Activated CD4-positive, alpha-beta T cell treated with anti-CD3 and anti-CD28 coated beads, Interleukin-2, amount 50 U/mL, for 1 hour (primary cell): ENCODE measurements around the gene ZNF580.

Experiments
- DNase-seq: peaks from one replicate; pipeline ENCODE4 v3.0.0-alpha.2; 2020

Gene ZNF580, protein sequence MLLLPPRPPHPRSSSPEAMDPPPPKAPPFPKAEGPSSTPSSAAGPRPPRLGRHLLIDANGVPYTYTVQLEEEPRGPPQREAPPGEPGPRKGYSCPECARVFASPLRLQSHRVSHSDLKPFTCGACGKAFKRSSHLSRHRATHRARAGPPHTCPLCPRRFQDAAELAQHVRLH

DNA sequence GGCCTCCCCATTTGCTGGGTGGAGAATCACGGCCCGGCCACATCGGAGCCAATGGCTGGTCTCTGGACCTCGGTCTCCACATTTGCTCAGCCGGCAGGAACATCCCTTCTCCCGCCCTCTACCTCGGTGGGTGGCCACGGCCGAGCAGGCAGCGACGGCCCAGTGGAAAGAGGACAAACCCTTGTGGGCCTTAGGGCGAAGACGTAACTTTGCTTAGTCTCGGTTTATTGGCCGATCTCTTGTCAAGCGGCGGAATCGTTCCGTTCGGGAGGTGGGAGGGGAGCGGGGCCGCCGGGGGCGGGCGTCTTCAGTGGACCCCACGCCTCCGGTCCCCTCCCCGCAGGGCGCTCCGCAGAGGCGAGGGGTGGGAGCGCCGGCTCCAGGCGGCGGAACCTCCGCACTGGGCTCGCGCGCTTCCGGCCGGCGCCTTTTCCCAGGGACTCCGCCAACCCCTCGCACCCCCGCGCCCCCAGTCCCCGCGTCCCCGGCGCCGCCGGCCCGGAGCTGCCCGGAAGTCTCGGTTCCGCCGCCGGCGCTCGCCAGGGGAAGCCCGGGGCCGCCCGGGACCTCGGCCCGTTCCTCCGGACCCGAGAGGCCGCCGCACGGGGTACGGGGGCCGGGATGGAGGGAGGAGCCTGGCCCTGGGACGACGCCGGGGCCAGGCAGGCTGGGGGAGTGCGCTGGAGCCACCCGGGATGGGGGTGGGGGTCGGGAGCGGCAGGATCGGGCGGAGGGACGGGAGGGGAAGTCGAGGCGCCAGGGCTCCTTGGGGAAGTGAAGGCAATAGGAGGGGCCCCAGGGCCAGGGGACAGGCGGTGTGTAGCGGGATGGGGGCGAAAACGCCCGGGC is at the start of gene ZNF580:
TSS of gene ZNF580 (plus strand) at position 426 of the 849 bp plus-strand sequence. CDS start 1,507 bp downstream, outside the sequence.
- DNase-seq, result peak; percentile 38

DNA sequence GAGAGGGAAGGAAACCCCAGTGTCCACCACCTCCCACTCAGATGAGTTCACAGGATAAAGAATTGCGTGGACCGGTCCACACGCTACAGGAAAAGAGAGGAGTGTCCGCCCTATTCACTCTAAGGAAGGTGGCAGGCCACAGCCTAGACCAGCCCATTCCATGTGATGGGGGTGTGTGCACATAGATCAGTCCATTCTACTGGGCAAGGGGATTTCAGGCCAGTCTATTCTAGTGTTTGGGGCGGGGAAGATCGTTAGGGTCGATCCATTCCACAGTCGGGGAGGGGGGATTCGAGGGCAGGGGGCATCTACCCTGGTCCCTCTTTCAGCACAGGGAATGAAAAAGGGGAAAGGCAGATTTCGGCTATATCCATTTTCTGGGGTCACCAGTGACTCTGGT is 49.2 kb upstream of the ZNF580 start:
- no peak for DNase-seq

DNA sequence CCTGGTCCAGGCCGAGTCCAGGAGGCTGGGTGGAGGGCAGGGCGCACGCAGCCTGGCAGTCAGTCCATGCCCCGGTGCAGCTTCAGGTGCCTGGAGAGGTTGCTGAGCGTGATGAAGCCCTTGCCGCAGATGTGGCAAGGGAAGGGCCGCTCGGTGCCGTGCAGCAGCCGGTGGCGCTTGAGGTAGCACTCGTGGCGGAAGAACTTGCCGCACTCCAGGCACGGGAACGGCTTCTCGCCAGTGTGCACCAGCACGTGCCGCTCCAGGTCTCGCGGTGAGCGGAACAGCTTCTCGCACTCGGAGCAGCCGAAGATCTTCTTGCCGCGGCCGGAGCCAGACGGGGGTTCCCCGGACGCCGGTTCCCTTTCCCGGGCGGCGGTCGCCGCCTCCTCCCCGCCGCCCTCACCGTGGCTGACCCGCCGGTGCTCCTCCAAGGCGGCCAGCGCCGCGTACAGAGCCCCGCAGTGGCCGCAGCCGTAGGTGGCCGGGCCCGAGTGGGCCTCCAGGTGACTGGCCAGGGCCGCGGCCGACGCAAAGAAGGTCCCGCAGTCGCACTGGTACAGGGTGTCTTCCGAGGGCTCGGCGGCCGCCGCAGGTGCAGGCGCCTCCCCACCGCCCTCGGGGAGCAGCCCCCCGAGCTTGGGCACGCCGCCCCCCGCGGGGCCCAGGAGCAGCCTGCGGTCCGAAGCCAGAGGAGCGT is 48.3 kb upstream of the ZNF580 start:
- DNase-seq, result no peak

DNA sequence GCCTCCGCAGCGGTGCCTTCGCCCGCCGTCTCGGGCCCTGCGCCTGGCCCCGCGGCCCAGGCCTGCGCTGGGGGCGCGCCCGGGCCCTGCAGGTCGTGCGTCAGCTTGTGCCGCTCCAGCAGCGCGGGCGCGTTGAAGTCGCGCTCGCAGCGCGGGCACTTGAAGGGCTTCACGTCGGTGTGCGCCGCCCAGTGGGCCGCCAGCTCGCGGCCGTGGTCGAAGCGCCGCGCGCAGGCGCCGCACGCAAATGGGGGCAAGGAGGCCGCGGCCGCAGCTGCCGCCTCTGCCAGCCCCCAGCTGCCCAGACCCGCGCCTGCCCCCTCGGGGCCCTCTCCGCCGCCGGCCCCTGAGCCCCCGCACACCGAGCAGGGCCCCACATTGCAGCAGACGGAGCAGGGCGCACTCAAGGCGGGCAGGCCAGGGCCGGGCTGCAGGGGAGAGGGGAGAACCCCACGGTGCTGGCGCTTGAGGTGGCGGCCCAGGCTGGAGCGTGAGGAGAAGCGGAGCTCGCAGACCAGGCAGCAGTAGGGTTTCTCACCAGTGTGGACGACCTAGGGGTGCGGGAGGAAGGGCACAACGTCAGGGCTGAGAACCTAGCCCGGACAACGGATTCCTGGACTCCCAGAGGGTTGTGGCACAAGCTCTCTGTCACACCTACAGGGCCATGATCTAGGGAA is 47.6 kb upstream of the ZNF580 start:
- DNase-seq, result no peak

DNA sequence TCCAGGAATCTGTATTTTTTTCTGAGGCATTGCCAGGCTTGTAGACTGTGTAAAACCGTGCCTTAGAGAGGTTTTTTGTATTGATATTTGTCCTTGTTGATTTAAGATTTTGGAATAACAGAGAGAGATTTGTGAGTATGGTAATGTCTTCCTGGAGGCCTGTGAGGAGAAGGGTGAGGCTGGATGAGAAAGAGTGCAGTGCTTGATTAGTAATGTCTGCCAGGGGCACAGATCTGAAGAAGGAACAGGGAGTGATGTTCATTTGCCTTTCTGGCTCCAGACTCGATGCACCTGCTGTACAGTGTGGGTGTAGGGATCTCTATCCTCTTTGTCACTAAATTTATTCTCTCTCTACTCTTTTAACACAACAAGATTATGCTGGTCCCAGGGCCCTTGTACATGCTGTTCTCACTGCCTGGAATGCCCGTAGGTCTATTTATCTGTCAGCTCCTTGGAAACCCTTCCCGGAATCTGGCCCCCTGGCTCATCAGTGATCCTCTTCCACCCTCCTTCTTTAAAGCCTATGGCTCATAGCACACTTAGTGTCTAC is 45.7 kb upstream of the ZNF580 start:
- no peak for DNase-seq

DNA sequence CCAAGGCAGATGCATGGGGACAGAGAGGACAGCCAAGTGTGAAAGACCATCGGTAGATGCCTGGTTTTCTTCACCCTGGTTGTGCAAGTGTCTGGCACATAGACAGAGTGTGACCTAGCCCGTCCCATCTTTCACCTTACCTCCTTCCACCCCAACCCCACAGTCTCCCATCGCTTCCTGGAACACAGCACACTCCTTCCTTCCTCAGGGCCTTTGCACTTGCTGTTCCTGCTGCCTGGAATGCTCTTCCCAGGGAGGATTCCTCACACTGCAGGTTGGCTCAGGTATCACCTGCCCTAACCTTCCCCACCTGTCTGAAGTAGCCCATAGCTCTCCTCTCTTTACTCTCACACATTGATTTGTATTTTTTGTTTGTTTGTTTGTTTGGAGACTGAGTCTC is 44.5 kb upstream of the ZNF580 start:
- no peak for DNase-seq

DNA sequence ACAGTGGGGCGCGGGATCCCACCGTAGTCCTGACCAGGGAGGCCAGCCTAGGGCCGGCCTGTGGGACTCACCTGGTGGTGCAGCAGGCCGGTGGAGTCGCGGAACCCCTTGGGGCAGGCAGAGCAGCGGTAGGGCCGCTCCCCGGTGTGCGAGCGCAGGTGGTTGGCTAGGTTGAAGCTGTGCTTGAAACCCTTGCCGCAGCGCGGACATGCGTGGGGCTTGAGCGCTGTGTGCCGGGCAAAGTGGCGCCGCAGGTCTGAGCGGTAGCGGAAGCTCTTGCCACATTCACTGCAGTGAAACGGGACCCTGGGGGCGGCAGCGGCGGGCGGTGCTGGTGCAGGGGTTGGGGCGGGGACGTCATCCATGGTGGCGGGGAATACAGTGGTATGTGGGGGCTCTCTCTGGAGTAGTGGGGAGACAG is 43.3 kb upstream of the ZNF580 start:
- DNase-seq, result no peak

DNA sequence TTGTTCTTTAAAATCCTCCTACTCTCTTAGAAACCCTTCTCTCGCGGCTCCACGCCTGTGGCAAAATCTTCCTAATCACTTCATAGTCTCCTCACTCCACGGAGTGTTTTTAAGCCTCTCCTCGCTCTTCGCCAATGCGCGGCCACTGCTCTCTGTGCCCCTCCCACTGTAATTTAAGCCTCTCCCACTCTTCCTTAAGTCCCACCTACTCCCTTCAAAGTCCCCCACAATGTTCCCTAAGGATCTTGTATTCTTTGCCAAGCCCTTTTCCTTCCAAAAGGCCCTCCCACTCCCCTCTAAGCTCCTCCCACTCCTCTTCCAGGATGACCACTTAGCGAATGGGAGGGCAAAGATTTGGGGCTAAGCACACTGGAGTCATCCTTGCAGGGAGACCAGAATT is 42.8 kb upstream of the ZNF580 start:
- no peak for DNase-seq

DNA sequence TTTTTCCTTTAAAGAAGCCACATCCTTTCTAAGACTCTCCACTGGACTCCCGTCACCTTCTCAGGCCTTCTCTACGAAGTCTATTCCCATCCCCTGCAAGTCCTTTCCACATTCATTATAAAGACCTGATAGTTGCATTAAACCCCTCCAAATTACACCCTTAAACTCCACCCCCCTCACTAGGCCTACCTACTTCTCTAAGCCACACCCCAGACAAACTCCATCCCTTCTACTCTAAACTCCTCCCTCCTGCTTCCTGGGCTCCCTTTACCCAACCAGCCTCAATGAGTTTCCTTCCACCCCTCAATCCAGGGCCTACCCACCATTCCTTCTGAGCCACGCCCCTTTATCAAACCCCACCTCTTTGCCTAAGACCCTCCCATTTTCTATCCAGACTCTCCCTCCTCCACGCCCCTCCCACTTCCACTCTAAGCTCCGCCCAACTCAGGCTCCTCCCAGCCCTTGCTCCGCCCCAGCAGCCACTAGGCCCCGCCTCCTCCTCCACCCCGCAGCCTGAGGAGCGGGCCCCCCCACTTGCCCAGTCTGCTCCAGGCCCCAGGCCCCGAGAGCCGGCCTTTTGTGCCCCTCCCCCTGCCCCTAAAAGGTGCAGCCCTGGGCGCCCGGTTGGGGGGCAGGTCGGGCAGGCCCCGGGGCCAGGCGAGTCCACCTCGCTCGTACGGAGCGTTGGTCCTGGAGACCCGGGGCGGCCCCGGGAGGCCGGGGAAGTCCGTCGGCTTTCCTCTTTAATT is 41.9 kb upstream of the ZNF580 start:
- peak; percentile 93 for DNase-seq

DNA sequence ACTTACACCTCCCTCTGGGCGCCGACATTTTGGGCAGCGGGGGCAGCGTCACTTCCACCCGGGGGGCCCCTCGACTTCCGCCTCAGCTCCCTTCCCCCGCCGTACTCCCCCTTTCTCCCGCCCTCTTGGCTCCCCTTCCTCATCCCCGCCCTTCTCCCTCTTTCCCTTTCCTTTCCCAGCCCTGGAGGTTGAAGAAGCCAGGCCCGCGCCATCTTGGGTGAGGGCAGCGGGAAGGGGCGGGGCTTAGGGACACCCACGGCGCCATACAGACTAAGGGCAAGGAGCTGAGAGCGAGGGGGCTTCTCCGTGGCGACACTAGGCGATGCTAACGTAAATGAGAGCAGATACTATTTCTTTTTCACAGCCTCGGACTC is 41.3 kb upstream of the ZNF580 start, which contains the start of gene FIZ1:
TSS of gene FIZ1 (minus strand) at position 50 of the 374 bp plus-strand sequence. CDS start 1,652 bp downstream, outside the sequence.
- peak; percentile 93 for DNase-seq

DNA sequence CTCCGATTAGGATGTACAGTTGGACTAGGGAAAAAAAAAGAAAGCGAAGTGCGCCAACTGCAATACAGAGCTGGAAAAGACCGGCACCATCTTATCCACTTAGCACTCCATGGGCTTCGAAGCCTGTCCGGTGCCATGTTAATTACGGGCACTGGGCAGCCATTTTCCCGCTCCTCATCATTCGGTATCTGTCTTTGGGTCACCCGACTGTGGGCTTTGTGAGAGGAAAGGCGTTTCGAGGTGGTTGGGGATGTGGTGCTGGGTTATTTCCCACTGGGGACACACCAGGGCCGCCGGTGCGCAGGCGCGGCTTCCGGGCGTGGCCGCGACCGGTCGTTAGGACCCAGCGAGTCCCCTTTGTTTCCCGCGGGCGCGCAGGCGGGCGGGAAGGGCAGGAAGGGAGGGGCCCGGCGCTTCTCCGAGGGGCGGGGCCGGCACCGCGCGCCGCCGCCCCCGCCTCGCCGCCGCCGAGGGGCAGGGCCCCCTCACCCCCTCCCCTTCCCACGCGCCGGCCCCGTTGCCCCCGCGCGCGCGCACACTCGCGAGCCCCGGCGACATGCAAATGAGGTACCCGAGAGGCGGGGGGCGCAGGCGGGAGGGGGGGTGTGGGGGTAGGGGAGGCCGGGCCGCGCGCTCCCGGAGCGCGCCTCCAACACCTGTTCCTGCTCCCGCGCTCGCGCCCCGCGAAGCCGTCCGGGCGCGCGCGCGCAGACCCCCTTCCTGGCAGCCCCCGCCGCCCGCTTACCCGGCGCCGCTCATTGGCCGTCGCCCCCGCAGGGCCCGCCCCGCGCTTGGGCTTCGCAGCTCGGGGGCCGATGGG is 40.8 kb upstream of the ZNF580 start, which contains the start of gene ZNF524:
TSS of gene ZNF524 (plus strand) at position 447 of the 820 bp plus-strand sequence. CDS start 1,825 bp downstream, outside the sequence.
- peak; percentile 76 for DNase-seq

DNA sequence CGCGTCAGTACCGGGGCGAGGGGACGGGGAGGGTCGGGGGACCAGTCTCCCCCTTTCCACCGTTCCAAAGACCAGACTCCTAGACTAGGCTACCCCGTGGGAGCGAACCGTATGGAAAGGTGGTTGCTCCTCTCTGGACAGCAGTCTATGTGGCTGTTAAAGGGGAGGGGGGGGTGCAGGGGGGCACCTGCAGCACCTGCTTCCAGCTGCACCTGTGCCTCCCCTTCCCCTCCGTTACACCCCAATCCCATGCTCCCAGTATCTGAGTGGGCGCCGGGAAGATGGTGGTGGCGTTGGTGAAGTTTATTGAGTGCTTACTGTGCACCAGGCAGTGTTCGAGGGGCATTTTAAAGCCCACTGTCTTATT is 40.2 kb upstream of the ZNF580 start:
- DNase-seq, result no peak

DNA sequence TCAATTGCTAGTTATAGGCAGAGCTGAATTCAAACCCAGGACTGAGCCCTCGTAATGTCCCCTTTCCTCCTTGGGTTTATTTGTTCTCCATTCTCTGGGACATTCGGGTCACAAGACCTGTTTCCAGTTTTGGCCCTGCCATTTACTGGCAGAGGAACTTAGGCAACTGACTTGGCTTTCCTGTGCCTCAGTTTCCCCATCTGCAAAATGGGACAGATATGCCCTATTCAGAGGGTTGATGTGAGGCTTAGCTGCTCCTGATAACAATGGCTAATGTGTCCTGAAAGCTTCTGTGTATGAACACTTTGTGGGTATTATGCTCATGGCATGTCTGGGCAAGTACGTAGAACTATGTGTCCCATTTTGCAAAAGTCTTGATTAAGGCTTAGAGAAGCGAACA is 39.7 kb upstream of the ZNF580 start:
- no peak for DNase-seq

DNA sequence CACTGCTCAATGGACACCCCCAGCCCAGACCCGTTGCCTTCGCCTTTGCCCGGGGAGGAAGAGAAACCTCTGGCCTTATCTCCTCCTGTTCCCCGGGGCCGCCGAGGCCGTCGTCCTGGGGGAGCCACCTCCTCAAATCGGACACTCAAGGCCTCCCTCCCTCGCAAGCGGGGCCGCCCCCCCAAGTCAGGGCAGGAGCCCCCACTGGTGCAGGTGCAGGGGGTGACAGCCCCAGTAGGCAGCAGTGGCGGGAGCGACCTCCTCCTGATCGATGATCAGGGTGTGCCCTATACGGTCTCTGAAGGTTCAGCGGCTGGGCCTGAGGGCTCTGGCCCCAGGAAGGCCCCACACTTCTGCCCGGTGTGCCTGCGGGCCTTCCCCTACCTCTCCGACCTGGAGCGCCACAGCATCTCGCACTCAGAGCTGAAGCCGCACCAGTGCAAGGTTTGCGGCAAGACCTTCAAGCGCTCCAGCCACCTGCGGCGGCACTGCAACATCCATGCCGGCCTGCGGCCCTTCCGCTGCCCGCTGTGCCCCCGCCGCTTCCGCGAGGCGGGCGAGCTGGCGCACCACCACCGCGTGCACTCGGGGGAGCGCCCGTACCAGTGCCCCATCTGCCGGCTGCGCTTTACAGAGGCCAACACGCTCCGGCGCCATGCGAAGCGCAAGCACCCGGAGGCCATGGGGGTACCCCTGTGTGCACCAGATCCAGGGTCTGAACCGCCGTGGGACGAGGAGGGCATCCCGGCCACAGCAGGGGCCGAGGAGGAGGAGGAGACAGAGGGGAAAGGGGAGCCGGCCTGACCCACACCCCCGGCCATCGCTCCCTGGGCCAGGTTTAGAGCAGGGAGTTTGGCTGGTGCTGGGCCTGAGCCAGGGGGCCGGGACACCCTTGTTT is 38.4 kb upstream of the ZNF580 start:
- no peak for DNase-seq

DNA sequence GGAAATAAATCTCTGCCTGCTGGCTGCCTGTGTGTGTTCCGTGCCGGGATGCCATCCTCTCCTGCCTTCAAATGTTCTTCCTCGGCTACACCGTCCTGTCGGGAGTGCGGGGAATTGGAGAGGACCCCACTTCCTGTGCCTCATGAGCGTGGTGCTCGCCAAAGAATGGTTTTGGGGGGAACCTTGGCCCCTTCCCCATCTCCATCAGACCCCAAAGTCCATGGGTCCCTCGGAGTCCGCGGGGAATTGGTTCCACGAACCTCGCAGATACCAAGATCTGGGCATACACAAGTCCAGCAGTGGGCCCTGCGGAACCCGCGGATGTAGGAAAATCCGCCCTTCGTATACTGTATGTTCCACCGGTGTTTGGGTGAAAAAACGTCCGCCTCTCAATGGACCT is 37.7 kb upstream of the ZNF580 start:
- no peak for DNase-seq

DNA sequence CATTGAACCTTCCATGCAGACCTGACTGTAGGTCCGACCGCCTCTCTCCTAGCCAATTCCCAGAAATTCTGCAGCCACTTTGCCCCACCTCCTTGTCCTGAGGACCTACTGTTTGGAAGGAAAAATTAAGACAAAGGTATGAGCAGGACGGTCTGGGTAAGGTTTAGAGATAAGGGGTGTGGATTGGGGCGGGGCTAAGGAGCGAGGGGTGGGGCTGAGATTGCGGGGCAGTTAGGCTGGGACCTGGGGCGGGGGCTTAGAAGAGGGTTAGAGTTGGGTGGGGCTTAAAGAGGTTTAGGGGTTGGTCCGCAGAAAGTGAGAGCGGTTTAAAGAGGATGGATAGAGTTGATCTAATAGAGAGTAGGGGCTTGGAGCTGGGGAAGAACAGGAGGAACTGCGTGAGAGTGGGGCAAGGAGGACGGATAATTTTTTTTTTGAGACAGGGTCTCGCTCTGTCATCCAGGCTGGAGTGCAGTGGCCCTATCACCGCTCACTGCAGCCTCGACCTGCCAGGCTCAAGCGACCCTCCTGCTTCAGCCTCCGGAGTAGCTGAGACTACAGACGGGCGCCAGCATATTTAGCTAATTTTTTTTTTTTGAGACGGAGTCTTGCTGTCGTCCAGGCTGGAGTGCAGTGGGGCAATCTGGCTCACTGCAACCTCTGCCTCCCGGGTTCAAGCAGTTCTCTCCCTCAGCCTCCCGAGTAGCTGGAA is 37.1 kb upstream of the ZNF580 start:
- DNase-seq, result no peak

DNA sequence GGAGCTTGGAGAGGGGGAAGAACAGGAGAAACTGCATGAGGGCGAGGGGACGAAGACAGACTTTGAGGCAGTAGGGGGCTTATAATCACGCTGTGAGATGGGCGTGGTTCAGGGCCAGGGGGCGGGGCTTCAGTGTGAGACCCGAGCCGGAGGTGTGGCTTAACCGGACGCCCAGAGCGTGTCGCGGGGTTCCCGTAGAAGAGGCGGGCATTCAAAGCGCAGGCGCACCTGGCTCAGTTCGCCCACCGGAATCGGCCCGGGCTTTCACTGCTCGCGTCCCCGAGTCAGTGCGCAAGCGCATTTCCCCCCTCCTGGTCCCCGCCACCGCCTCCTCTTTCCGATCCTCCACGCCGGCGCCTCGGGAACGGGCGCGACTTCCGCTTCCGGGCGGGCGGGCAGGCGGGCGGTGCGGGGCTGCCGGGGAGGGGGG is 35.6 kb upstream of the ZNF580 start:
- peak; percentile 98 for DNase-seq

DNA sequence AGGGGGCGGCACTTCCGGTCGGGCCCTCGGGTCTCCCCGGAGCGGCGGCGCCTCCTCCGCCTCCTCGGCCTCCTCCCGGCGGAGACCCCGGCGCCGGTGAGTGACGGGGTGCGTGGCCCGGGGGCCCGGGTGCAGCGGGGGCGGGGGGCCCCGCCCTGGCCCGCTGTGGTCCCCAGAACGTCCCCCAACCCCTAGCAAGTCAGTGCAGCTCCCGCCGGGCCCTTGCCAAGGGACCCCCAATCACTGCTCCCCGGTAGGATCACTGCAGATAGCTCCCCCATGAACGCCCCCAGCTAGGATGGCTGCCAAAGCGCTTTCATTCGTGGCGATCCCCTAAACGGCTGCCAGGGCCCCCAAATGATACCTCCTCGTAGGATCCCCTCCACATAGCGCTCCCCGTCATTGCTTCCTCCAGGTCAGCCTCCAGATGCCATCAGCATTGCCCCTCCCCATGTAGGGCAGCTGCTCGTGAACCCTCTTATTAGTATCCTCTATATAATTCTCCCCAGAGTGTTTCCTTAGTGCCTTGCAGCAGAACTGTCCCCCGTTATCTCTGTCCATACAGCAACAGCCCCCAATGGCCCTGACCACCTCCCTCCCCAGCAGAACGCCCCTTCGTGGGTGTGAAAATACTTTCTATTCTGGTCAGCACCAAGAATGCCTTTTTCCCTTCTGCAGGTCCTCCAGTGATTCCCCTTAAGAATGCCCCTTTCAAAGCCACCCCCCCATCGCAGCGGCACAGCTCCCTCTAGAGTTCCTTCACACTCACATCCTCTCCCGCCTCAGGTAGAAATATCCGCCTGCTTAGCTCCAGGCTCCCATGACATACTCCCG is 34.9 kb upstream of the ZNF580 start, which contains the start of gene ZNF865:
TSS of gene ZNF865 (plus strand) at position 11 of the 834 bp plus-strand sequence. CDS start 7,972 bp downstream, outside the sequence.
- DNase-seq, result peak; percentile 65
